HG02642 (cell line): ENCODE measurements around the gene CCDC186.
A peak's percentile ranks its signal among the peaks of the same experiment; 100 is the strongest.

ENCODE experiments used
- ATAC-seq: cut with Tn5 transposase; IDR thresholded peaks from one replicate; pipeline ENCODE4 v1.9.1; 2021; ENCODE audit warnings: mild to moderate bottlenecking; ENCODE audit not compliant: unreplicated experiment, poor library complexity

Gene CCDC186

GRCh38 chr10:114075093-114075492 is 98.9 kb downstream of the CCDC186 start:
- ATAC-seq = no peak

GRCh38 chr10:114073395-114074186 is 100.4 kb downstream of the CCDC186 start:
- ATAC-seq = peak; percentile 45

GRCh38 chr10:114071178-114071577 is 102.8 kb downstream of the CCDC186 start:
- no peak for ATAC-seq
